Effector CD4-positive, alpha-beta T cell (primary cell): Measurements from ENCODE around the gene CLCNKA.
A peak's percentile ranks its signal among the peaks of the same experiment; 100 is the strongest.
"Not testable (repeated sequence)": the region's sequence is repeated elsewhere in the genome, so short reads cannot be mapped to it uniquely, and the experiment has no call there.

ENCODE experiments used
- DNase-seq: peaks from one replicate; pipeline ENCODE4 v3.0.0-alpha.2; 2020

Gene CLCNKA

DNA sequence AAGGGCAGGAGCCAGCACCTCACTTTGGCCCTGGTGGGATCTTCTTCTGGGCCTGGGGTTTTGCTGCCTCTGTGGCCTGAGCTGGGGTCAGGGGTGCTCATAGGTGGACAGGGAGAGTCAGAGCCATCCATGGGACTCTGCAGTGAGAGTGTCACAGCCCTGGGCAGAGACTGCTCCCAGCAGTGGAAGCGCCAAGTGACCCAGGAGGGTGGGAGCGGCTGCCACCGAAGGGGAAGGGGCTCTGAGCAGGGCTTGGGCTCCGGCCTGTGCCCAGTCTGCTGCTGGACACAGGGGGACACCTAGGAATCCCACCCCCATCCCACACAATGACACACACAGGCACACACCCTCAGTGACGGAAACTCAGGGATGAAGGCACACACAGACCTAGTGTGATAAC, 22.1 kb downstream of the CLCNKA start:
- no peak for DNase-seq

DNA sequence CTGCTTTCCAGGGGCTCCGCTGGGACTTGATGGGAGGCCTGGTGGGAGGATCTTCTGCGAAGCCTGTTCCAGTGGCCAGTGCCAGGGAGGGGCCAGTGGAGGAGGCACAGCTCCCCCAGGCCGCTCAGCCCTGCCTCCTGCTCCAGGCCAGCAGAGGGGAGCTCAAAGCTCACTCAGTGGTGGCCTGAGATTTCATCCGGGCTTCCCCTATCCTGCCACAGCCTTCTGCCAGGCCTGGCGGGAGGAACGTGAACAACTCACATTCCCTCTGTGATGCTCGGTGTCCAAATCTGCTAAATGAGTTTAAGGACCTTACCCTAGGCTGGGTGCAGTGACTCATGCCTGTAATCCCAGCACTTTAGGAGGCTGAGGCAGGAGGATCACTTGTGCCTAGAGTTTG, 25.0 kb downstream of the CLCNKA start:
- no peak for DNase-seq

DNA sequence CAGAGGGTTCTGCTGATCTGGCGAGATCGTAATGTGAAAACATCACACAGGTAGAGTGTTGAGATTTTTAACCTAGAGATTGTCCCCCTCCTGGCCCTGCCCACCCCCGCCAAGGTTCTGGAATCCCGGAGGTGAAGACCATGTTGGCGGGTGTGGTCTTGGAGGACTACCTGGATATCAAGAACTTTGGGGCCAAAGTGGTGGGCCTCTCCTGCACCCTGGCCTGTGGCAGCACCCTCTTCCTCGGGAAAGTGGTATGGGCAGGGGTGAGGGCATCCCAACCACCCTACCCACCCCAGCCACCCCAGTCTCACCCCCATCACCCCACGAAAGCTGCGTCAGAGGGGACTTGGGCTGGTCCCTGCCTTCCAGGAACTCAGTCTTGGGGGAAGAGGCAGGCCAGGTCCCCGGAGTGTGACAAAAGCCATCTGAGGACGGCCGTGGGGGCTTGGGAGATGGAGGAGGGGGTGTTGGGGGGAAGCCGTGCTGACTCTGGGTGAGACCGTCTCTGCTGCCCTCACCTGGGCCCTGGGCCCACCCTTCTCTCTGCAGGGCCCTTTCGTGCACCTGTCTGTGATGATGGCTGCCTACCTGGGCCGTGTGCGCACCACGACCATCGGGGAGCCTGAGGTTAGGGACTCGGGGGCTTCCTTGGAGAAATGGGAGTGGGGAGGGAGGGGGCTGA, 26.1 kb downstream of the CLCNKA start:
- DNase-seq = no peak

DNA sequence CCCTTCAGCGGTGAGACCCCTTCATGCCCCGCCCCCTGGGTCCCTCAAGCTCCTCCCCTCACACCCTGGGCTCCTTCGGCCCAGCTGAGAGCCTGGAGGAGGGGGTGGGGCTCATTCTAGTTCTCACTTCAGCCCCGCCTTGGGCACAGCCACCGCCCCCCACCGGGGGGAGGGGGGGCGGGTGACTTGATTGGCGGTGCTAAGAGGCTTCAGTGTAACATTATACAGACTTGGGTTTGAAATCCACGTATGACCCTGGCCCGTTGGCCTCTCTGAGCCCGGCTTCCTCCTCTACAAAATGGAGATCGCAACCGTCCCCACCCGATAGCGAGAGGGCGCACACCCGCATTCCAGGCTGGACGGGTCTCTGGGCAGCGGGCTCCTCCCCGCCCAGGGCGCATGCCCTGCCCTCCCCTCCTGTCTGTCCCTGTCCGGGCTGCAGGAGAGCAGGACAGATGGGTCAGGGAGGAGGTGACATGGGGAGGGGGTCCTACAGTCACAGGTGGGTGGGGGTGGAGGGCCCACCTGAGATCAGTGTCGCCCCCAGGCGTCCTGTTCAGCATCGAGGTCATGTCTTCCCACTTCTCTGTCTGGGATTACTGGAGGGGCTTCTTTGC, 26.8 kb downstream of the CLCNKA start:
- no peak for DNase-seq

DNA sequence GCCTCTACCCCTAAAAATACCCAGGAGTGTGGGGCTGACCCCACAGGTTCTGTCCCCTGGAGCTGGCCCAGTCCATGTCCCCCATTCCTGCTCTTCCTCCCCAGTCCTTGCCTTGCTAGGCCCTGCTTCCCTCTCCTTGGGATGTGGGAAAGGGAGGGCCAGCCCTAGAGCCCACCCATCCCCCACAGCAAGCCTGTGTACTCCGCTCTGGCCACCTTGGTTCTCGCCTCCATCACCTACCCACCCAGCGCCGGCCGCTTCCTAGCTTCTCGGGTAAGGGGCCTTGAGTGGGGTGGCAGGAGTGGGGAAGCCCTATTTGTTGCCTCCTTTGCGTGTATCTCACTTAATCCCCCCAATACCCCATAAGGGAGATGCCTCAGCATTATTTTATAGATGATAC, 28.5 kb downstream of the CLCNKA start:
- DNase-seq = no peak

DNA sequence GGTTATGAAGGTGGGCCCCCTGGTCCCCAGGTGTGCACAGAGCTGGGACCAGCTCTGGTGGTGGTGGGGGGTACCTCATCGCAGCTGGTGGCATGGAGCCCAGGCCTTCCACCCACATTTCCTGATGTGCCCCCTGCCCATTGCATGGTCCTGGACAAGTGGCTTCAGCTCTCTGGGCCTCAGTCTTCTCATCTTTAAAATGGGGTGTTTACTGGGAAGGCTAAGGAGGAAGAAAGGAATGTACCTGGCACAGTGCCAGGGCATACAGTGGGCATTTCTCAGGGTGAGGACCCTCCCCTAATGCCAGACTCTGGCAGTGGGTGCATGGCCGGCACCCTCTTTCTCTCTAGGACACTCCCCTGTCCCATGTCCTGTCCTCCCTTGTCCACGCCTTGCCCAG, 29.2 kb downstream of the CLCNKA start:
- DNase-seq = no peak

DNA sequence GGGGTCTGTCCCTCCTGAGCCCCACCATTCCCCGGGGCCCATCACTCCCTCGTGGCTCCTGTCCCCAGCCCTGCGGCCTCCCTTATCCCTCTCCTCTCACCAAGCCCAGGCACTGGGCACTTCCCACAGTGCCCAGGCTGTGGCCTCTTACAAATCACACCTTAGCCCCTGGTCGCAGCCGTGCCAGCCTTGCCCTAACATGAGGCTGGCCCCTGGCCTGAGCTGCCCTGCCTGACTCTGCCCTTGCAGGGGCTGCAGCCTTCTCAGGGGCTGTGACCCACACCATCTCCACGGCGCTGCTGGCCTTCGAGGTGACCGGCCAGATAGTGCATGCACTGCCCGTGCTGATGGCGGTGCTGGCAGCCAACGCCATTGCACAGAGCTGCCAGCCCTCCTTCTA, 30.1 kb downstream of the CLCNKA start:
- not testable (repeated sequence) for DNase-seq

DNA sequence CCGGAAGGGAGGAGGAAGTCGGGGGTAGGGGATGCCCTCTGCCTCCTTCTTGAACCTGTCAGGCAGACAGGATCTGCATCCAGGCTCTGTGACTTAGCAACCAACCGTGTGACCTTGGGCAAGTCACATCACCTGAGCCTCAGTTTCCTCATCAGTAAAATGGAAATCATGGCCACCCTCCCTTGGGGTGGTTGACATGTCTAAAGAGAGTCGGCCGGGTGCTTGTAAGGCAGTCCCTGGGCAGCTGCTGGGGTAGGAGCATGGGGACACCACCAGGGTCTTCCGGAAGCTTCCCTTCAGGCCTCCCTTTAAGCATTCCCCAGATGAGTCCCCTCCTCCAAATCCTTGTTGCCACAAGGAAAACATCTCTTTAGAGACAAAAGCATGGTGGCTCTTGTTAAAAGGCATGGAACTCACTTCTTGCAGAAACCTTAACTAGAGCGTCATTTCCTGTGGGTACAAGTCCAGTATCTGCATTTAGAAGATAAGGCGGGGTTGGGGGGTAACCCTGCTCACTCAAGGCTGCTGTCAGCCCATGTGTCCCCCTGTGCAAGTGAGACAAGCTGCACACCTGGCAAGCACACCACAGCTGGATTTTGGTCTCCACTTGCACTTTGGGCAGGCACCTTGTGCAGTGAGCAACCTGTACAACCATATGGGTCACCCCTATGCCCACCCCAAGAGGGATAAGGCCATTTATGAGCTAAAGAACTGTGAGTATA, 32.1 kb downstream of the CLCNKA start:
- DNase-seq = no peak

DNA sequence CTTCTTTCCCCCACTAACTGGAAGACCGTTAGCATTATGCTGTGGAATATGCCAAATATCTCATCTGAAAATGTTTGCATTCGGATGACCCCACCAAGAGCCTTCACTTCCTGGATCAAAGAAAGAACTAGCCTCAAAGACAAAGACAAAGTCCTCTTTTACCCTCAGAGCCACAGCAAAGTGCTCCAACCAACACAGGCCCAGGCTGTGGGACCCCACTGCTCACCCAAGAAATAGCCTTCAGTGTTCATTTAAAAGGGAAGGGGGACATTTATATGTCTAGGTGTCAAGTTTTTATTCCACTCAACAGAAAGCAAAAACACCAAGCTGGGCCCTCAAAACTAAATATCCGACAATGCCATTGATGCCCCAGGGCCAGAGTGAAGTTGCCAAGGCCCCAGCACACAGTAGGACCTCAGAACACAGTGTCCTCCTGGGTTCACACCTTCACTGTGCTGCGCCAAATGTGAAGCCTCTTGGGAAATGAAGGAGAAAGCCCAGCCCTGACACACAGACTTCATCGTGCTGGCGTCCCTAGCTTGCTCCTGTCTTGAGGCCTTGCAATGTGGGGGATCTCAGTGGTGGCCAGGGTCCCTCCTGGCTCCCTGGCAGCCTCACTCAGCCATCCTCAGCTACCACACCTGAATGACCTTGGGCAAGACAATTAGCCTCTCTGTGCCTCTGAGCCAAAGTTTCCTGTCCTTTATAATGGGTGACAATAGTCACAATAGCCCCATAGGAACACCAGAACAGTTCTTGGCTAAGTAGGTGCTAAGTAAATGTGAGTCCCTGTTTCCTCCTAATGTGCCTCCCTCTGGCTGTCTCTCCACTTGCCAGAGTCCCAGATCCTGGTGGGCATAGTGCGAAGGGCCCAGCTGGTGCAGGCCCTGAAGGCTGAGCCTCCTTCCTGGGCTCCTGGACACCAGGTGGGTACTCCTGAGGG, 33.0 kb downstream of the CLCNKA start:
- DNase-seq = no peak

DNA sequence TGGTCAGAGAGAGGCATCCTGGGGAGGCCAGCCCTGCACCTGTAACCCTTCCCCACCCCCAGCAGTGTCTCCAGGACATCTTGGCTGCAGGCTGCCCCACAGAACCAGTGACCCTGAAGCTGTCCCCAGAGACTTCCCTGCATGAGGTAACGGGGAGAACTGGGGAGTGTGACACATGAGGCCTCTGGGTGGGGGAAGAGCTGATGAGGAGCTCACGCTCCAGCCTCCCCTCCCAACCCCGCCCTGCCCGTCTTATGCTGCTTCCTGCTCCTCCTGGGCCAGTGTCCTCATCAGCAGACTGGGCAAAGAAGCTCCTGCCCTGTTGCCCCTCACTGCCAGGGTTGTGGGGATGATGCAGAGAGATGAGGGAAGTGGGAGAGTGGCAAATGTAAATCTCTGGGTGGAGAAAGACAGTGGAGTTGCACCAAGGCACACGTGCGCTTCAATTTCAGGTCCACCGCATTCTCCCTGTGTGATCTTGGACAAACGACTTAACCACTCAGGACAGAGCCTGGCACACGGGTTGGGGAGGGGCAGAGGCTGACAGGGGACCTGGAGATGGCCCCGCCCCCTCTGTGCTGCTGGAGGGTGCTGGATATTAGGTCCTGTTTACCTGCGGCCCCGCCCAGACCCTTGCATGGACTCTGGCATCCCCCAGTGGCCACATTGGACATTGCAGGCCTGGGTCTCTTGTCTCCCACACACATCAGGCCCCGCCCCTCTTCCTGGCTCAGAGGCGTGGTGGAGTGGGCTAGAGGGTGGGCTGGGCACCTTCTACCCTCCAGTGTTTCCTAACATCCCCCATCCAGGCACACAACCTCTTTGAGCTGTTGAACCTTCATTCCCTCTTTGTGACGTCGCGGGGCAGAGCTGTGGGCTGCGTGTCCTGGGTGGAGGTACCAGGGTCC, 34.0 kb downstream of the CLCNKA start:
- peak; percentile 75 for DNase-seq

DNA sequence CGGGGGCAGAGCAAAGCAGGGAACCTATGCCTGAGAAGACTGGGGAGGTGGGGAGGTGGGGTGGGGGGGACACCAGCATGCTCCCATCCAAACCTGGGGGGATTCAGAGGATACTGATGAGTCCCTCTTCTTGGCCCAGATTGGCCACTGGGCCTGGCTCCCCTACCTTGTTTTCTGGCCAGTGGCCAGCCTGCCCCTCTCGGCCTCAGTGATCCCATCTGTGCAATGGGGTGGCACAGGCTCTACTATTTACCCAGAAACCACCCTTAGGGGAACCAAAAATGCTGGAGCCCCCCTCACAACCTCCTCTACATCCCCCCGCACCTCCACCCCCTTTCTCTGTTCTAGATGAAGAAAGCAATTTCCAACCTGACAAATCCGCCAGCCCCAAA, 34.7 kb downstream of the CLCNKA start:
- DNase-seq = not testable (repeated sequence)

DNA sequence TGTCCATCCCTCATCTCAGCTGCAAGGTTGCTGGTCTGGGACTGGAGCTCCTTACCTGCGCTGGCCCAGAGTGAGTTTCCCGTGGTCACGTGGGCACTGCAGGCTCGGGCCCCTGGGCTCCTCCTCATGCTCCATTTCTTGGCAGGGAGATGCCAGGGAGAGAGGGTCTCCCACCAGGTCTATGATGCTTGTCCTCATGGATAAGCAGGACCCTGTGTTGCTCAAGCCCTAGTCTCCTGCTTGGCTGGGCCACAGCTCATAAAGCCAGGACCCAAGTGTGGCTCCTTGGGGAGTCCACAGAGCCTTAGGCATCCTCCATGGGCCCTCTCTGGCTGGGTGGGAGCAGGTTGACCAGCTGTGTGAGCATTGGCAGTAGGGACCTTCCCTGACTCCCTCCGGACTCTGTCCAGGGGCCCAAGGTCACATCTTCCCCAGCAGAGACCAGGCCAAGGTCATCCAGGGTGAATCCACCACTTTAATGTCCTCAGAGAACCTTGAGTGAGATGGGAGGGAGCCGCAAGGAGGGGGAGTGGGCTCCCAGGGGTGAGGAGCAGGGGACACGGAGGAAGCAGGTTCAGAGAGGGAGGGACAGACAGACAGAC, 35.6 kb downstream of the CLCNKA start:
- not testable (repeated sequence) for DNase-seq

DNA sequence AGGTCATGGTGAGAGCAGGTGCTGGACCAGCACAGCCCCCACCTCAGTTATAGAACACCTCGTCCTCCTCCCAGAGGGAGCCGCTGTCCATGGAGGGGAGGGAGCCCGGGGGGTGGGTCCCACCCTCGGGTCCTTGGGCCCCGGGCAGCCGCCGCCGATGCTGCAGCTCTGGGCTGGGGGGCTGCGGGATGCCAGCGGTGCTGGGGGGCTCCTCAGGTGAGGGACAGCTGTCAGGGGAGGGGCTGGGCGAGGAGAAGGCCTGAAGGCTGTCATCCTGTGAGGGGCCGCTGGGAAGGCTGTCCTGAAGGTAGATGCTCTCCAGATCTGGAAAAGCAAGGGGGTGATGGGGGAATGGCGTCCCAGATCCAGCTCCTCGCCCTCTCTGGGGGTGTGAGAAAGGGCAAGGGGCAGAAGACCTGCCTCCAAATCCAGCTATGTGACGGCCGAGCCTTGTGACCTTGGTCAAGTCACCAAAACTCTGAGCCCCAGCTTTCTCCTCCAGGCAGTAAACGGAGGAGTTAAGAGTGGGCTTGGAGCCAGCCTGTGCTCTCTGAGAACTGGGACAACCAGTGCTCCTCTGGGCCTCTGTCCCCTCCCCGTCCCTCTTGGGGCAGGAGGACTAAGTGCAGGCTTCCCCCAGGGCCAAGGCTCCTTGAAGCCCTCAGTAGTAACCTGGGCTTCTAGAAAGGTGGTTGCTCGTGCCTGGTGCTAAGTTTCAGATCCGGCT, 36.7 kb downstream of the CLCNKA start:
- DNase-seq = not testable (repeated sequence)

DNA sequence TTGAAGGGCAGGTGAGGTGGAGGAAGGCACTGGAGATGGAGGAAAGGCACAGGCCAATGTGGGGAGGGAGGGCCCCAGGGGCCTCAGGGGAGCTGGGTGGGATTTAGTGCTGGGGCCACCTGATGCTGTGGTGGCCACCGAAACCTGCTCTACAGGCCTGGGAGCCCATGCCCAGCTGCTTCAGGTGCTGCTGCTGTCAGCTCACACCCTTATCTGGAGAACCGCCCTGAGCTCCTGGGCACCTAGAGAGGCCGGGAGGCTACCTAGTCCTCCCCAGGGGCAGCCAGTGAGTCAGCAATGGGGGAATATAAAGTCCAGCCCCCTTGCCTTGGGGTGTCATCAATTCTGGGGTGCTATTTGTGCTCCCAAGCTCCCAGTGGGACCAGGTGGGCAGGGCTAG, 39.4 kb downstream of the CLCNKA start:
- DNase-seq = no peak

DNA sequence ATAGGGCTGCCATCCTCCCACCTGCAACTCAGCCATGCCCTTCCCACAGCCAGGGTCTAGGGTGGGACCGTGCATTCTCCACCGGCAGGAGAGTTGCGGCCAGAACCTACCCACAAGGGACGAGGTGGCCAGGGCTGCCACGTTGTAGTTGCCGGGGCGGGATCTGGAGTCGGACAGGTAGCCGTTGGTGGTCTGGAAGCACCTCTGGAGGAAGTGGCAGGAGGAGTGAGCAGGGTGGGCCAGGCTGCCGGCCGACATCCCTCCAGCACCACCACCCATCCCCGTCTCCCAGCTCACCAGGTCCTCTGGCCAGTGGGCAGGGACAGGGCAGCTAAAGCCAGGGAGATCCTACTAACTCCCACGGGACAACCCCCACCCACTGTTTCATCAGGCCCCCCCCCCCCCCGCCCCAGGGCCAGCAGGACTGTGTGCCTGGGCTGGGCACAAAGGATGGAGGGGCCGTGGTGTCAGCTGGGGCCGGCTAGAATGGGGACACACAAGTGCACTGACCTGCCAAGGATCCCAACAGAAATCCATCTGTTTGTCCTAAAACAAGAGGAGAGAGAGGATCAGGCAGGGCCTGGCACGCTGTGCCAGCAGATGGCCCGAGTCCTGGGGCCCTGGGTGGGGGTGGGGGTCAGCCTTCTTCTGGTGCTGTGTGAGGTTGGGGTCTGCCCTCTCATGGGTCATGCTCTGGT, 40.3 kb downstream of the CLCNKA start:
- not testable (repeated sequence) for DNase-seq

DNA sequence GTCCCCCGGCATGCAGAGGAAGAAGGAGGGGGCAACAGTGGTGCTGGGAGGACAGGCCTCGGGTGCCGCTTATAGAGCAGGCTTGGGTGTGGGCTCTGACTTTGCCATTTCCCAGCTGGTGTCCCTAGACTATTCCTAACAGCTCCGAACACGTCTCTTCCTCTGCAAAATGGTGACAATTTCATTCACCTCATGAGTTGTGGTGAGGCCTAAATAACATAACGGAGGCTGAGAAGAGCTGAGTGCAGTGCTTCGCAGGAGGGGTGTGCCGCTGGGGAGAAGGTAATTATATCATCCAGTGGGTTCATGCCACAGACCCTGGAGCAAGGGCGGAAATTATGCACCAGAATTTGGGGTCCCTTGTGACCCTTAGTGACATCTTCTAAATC, 40.8 kb downstream of the CLCNKA start:
- not testable (repeated sequence) for DNase-seq

DNA sequence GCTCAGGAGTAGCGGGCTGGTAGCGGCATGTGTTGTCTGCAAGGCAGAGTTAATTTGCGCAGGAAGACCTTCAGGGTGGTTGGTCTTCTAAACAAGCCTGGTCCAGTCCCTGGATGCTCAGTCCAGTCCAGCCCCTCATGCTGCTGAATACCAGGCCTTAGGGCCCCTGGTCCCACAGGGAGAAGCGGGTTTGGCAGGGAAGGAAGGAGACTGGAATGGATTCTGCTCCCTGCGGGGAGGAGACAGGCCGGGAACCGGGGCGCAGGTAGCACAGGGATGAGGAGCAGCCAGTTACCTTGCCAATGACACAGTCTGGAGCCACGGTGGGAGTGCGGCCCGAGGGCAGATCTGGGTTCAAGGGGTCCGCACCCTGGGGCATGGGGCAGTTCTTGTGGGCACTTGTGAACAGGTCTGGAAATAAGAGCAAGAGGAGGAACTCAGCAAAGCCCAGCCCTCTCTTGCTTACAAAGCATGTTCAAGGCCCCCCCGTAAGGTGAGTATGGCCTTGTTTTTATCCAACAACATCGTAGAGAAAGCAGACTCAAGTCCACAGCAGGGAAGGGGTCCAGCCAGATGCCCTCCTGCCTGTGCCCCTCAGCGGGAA, 41.5 kb downstream of the CLCNKA start:
- DNase-seq = no peak

DNA sequence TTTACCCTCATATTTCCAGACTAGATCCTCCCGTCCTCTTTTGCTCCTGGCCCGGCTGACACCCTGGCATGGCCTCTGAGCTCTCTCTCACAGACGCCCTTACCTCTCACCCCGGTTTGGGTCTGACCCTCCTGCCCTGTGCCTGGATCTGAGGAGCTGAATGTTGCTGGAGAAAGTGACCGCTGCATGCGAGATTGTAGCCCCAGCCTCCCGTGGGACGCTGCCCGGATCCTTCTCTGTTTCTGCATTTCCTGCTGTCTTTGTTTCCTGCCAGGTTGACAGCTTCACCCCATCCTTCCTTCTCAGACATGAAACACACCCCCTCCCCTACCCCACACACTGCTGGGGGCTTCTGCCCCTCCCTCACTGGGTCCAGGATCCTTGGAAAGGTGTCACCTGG, 42.1 kb downstream of the CLCNKA start:
- no peak for DNase-seq

DNA sequence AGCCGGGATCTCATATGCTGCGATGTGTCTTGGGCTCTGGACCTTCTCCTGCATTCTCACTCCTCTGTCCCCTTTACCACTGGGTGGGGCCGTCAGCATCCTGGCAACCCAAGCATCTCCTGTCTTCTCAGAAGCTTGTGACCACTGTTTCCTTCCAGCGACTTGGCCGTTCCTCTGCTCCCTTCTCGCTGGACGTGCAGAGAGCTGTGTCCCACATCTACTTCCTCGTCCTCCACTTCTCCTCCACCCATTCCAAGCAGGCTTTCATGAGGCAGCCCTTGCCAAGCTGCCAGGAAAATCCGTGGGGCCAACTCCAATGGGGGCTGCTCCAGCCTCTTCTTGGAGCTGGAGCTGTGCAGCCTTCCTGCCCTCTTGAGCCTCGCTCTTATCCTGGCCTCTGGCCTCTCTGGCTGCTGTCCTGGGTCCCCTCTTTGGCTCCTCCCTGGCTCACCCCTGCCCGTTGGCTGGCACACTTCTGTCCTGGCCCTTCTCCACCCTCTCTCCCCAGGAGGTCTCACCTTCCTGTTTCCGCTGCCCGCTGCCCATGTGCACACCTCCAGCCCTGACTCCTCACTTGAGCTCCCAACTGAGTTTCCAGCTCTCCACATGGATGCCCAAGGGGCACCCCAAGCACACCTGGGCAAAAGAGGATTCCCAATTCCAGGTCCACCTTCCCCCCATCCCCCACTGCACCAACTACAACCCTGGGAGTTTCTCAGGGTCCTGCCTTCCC, 42.9 kb downstream of the CLCNKA start:
- no peak for DNase-seq
